Thyroid gland (tissue), 4 donors: ENCODE measurements around the gene IL22RA1. TPM values are rescaled to one million over a fixed set of nuclear protein-coding genes. Genes with fewer than 3 reads are reported as not detected.

Experiments
- DNase-seq, 2 donors: peaks; one replicate each; pipeline ENCODE4 v3.0.0-alpha.2; 2019
- H3K27ac ChIP-seq, 3 donors: fragments of 200-600 bp; sonication (generic); 1 replicate in 2 of 3; 2 replicates in 1 of 3; pipeline ENCODE4 v1.5.1; 2016 to 2019; ENCODE audit warnings: mild to moderate bottlenecking in 1 of 3, moderate library complexity in 1 of 3
- H3K27me3 ChIP-seq: fragments of 200-600 bp; sonication (generic); one replicate; pipeline ENCODE4 v1.5.1; 2019
- H3K36me3 ChIP-seq, 2 donors: fragments of 200-600 bp; sonication (generic); one replicate each; pipeline ENCODE4 v1.5.1; 2016 to 2019
- H3K4me1 ChIP-seq, 2 donors: fragments of 200-600 bp; sonication (generic); one replicate each; pipeline ENCODE4 v1.5.1; 2017 to 2019
- H3K4me3 ChIP-seq, 3 donors: fragments of 200-600 bp; sonication (generic); replicated peaks in 1 of 3; 1 replicate in 2 of 3; 2 replicates in 1 of 3; pipeline ENCODE4 v1.5.1; 2016; ENCODE audit warnings: mild to moderate bottlenecking in 1 of 3
- H3K9me3 ChIP-seq: fragments of 200-600 bp; sonication (generic); one replicate; pipeline ENCODE4 v1.5.1; 2017
- POLR2A ChIP-seq, 2 donors: fragments of 450-650 bp; IDR thresholded peaks; one replicate each; pipeline ENCODE4 v1.6.1; 2017; ENCODE audit warnings: antibody characterized with exemption in 2 of 2, mild to moderate bottlenecking in 2 of 2, moderate library complexity in 1 of 2
- WGBS, 2 donors: methylation state at CpG; one replicate each; pipeline ENCODE4 v1.1.5; 2017; 5-methylcytosine and 5-hydroxymethylcytosine counted together
- intact Hi-C: fragments of 100-400 bp; cut with DNase I; formaldehyde crosslinking; loops from one replicate; pipeline ENCODE4 v1.15.1; 2023
- total RNA-seq, 4 donors: library from RNA; depleted of rRNA; stranded (reverse); fragments of >200 nt; gene quantifications; one replicate each; pipeline ENCODE4 v1.2.3, GENCODE V29; 2016
- TF ChIP-seq, protein P1 (sequence below), 6 experiments: fragments of 200-600 bp in 3 of 6; fragments of 450-650 bp in 3 of 6; sonication (generic) in 3 of 6; IDR thresholded peaks; one replicate each; pipeline ENCODE4 v1.5.1; 2016 to 2019; ENCODE audit warnings: antibody characterized with exemption in 6 of 6, mild to moderate bottlenecking in 2 of 6, inconsistent platforms in 1 of 6, moderate library complexity in 1 of 6

Gene IL22RA1
- total RNA-seq, 4 donors from 2014 or later = 1.1 TPM; not detected in 3

DNA sequence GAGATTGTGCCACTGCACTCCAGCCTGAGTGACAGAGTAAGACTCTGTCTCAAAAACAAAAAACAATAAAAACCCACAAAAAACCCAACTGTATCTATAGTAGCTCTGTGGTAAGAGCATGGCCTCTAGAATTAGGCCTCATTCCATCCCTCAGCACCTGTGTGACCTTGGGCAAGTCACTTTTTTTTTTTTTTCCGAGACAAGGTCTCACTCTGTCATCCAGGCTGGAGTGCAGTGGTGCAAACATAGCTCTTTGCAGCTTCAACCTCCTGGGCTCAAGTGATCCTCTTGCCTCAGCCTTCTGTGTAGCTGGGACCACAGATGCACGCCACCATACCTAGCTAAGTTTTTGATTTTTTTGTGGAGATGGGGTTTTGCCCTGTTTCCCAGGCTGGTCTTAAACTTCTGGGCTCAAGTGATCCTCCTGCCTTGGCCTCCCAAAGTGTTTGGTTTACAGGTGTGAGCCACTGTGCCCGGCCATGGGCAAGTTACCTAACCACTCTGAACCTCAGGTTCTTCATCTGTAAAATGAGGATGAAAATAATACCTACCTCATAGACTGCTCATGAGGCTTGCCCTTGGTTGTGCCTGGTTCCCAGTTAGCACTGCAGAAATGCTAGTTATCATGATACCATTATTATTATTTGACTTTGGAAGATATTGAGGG, 15.7 kb downstream of the IL22RA1 start:
- 88 to 92% methylated on average over 3 of the region's 3 CpGs for WGBS, 2 donors
- TF ChIP-seq, protein P1, sequence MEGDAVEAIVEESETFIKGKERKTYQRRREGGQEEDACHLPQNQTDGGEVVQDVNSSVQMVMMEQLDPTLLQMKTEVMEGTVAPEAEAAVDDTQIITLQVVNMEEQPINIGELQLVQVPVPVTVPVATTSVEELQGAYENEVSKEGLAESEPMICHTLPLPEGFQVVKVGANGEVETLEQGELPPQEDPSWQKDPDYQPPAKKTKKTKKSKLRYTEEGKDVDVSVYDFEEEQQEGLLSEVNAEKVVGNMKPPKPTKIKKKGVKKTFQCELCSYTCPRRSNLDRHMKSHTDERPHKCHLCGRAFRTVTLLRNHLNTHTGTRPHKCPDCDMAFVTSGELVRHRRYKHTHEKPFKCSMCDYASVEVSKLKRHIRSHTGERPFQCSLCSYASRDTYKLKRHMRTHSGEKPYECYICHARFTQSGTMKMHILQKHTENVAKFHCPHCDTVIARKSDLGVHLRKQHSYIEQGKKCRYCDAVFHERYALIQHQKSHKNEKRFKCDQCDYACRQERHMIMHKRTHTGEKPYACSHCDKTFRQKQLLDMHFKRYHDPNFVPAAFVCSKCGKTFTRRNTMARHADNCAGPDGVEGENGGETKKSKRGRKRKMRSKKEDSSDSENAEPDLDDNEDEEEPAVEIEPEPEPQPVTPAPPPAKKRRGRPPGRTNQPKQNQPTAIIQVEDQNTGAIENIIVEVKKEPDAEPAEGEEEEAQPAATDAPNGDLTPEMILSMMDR (IDR thresholded peaks at IDR 0.05) = no peak
- TF ChIP-seq POLR2A (IDR thresholded peaks at IDR 0.05) = no peak
- Histone ChIP-seq H3K36me3 (no peaks in the 10 kb centered on the region), H3K4me1 (peaks cover 0 to 7% of the 10 kb centered on the region in 2 donors), H3K27me3 (no peaks in the 10 kb centered on the region), H3K27ac (no peak overlapping the region), H3K4me3 (no peak overlapping the region), H3K9me3 (no peaks in the 10 kb centered on the region)
- DNase-seq = no peak
- intact Hi-C loops = no loop called here

DNA sequence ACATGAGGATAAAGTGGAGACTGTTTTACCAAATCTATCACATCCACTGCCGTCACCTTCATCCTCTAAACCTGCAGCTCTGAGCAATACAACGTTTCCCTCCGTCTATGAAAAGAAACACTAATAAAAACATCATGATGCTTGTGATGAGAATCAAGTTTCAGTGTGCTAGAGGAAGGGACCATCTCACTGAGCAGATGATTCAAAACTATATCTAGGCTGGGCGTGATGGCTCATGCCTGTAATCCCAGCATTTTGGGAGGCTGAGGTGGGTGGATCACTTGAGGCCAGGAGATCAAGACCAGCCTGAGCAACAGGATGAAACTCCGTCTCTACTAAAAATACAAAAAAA, 16.3 kb downstream of the IL22RA1 start:
- intact Hi-C loops = no loop called here
- DNase-seq = no peak
- Histone ChIP-seq H3K9me3 (no peaks in the 10 kb centered on the region), H3K4me3 (no peak overlapping the region), H3K27me3 (no peaks in the 10 kb centered on the region), H3K4me1 (peaks cover 0 to 7% of the 10 kb centered on the region in 2 donors), H3K36me3 (no peaks in the 10 kb centered on the region), H3K27ac (no peak overlapping the region)
- no peak for TF ChIP-seq POLR2A (IDR thresholded peaks at IDR 0.05)
- TF ChIP-seq, protein P1 (IDR thresholded peaks at IDR 0.05) = no peak
- WGBS, 2 donors = 85 to 90% methylated on average over 5 of the region's 5 CpGs

DNA sequence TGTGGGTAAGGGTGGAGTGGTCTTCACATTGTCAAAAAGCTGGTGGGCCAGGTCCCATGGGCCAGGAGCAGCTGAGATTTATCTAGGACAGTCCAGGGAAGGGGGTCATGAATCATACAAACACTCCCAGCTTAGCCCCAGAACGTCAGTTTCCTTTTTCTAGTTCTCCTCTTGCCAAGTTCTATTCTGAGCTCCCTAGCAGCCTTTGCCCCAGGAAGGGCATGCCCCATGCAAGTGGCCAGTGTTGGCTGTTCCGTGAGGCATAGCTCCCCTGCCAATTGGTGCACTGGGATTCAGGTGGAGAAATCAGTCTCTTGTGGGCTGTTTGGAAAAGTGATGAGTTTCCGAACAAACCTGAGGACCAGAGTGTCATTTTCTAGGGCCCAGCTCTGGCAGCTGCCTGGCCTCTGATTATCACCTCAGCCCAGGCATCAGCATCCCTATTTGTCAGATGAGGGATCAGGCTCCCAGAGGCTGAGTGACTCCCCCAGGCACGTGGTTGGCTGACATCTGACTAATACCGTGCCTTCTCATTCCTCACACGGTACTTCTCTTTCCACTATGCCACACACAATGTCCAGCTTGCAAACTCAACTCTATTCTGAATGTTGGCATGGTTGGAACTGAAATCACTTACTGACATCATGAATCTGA, 16.8 kb downstream of the IL22RA1 start:
- no peak overlapping the region for H3K27ac ChIP-seq
- H3K9me3 ChIP-seq = no peaks in the 10 kb centered on the region
- H3K4me1 ChIP-seq = peaks cover under 1 to 8% of the 10 kb centered on the region in 2 donors
- 65 to 68% methylated on average over 5 to 6 of the region's 6 CpGs for WGBS, 2 donors
- no peak for DNase-seq
- no peaks in the 10 kb centered on the region for H3K27me3 ChIP-seq
- no peaks in the 10 kb centered on the region for H3K36me3 ChIP-seq
- H3K4me3 ChIP-seq = no peak overlapping the region
- intact Hi-C loops = no loop called here
- TF ChIP-seq, protein P1 (IDR thresholded peaks at IDR 0.05) = no peak
- no peak for TF ChIP-seq POLR2A (IDR thresholded peaks at IDR 0.05)

DNA sequence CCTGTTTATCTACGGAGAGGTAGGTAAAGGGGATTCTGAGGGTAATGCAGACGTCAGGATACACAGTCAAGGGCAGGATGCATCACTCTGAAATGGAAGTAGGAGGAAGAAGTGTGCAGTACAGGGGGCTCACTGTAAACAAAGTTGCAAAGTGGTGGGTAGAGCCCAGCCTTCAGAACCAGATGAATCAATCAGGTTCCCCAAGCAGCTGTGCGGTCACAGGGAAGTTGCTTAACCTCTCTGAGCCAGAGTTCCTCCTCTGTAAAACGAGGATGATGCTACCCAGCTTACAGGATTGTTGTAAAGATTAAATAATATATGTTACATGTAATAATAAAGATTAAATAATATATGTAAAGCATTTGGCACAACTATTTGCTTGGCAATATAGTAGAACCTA, 17.5 kb downstream of the IL22RA1 start:
- intact Hi-C loops = no loop called here
- no peak overlapping the region for H3K27ac ChIP-seq
- peaks cover 7 to 15% of the 10 kb centered on the region in 2 donors for H3K4me1 ChIP-seq
- H3K4me3 ChIP-seq = no peak overlapping the region
- TF ChIP-seq POLR2A (IDR thresholded peaks at IDR 0.05) = no peak
- TF ChIP-seq, protein P1 (IDR thresholded peaks at IDR 0.05) = no peak
- no peaks in the 10 kb centered on the region for H3K27me3 ChIP-seq
- no peaks in the 10 kb centered on the region for H3K36me3 ChIP-seq
- no peak for DNase-seq
- 81 to 91% methylated on average over 4 of the region's 4 CpGs for WGBS, 2 donors
- no peaks in the 10 kb centered on the region for H3K9me3 ChIP-seq

DNA sequence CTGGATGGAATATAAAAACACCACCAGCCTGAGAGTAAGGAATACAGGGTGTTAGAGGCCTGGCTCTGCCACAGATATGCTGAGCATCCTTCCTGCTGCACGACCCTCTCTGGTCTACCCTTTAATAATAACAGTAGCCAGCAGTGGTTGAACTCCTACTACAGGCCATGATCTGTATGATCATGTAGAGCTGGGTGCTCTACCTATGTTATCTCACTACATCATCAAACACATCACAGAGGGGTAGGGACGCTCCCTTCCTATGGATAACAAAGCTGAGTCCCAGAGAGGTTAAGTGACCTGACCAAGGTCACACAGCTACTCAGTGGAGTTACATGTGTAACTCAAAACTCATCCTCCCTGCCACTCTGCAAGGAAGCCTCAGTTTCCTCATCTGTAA, 18.0 kb downstream of the IL22RA1 start:
- Histone ChIP-seq H3K27ac (no peak overlapping the region), H3K27me3 (no peaks in the 10 kb centered on the region), H3K36me3 (no peaks in the 10 kb centered on the region), H3K4me3 (no peak overlapping the region), H3K4me1 (peaks cover 10 to 16% of the 10 kb centered on the region in 2 donors), H3K9me3 (no peaks in the 10 kb centered on the region)
- DNase-seq = no peak
- intact Hi-C loops = no loop called here
- TF ChIP-seq POLR2A (IDR thresholded peaks at IDR 0.05) = no peak
- TF ChIP-seq, protein P1 (IDR thresholded peaks at IDR 0.05) = no peak
- 53 to 95% methylated on average over 2 of the region's 2 CpGs for WGBS, 2 donors
